ENCODE data around the gene ZNF732.

ZNF732 gene
- long read RNA-seq, result 0 reads

DNA sequence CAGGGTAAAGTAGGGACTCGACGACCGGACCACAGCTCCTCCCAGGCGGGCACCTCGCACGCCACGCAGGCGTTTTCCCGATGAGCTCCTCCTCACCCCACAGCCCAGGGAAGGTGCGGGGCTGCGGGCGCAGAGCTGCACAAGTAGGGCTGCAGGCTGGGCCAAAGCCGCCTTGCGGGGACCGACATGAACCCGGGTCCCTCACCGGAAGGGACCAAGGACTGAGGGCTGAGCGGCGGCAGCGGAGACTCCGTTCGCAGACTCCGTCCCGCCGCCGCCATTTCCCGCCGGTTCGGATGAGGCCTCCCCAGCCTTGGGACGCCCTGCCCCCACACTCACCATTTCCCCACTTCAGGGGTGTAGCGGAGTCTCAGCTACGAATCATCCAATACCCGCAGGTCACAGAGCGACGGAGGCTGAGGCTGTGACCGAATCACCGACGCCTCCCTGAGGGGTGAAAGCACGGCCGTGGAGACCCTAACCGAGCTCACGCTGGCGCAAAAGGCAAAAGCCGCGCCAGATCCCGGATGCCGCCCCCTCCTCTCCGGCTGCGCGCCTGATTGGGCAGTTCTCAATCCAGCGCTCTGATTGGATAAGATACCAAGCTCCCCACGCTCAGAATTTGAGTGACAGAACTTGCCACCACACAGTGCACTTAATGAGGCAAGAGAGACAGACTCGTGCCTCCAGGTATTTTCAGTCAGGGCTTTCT lies at the start of gene ZNF732:
TSS of gene ZNF732 (minus strand) at position 506 of the 712 bp plus-strand sequence. CDS start at position 342, 164 bp downstream.
- H3K27ac ChIP-seq (replicated peaks), result peak within 1 kb of the TSS; percentile 49
- no peak within 1 kb of the TSS for H3K4me3 ChIP-seq (replicated peaks; ENCODE audit: insufficient read depth, low read length)
- TF ChIP-seq POLR2AphosphoS5 (IDR thresholded peaks at IDR 0.05; ENCODE audit: low read depth) (no peak), REST (IDR thresholded peaks at IDR 0.05; ENCODE audit: insufficient replicate concordance, low read depth) (no peak), GABPA (IDR thresholded peaks at IDR 0.05; ENCODE audit: low read depth) (no peak)
- TF ChIP-seq, protein P1, sequence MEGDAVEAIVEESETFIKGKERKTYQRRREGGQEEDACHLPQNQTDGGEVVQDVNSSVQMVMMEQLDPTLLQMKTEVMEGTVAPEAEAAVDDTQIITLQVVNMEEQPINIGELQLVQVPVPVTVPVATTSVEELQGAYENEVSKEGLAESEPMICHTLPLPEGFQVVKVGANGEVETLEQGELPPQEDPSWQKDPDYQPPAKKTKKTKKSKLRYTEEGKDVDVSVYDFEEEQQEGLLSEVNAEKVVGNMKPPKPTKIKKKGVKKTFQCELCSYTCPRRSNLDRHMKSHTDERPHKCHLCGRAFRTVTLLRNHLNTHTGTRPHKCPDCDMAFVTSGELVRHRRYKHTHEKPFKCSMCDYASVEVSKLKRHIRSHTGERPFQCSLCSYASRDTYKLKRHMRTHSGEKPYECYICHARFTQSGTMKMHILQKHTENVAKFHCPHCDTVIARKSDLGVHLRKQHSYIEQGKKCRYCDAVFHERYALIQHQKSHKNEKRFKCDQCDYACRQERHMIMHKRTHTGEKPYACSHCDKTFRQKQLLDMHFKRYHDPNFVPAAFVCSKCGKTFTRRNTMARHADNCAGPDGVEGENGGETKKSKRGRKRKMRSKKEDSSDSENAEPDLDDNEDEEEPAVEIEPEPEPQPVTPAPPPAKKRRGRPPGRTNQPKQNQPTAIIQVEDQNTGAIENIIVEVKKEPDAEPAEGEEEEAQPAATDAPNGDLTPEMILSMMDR (IDR thresholded peaks at IDR 0.05; ENCODE audit: insufficient read depth, low read length), result no peak
- no peaks in the 10 kb centered on the region for H3K27me3 ChIP-seq (ENCODE audit: insufficient read depth, poor library complexity, severe bottlenecking)
- DNase-seq (ENCODE audit: low read depth in 1 of 2, low spot score in 1 of 2), result no peak

DNA sequence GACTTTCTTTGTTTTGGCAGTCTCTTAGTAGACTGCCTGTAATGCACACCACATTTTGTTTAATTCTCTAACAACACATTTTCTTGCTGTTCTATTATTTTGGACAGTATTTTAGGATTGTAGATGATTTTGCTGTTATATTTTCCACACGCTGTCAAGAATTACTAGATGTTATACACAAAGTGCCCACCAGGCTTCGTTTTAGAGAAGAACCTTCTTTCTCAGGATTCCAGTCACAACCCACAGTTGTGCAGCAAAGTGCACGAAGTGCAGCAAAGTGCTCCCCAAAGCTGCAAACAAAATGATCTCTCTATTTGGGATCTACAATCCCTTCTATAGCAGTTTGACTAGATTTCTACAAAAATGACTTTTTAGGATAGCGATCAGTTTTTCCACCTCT lies 34.7 kb upstream of the ZNF732 start:
- no peak for TF ChIP-seq SPI1 (IDR thresholded peaks at IDR 0.05; ENCODE audit: borderline replicate concordance, low read depth)
- TF ChIP-seq GABPA (IDR thresholded peaks at IDR 0.05; ENCODE audit: low read depth), result no peak
- no peak for TF ChIP-seq REST (IDR thresholded peaks at IDR 0.05; ENCODE audit: insufficient replicate concordance, low read depth)
- TF ChIP-seq, protein P1 (IDR thresholded peaks at IDR 0.05; ENCODE audit: insufficient read depth, low read length), result no peak
- no peak for TF ChIP-seq POLR2AphosphoS5 (IDR thresholded peaks at IDR 0.05; ENCODE audit: low read depth)
- no peak overlapping the region for H3K4me3 ChIP-seq (replicated peaks; ENCODE audit: insufficient read depth, low read length)
- DNase-seq (ENCODE audit: low read depth in 1 of 2, low spot score in 1 of 2), result no peak

DNA sequence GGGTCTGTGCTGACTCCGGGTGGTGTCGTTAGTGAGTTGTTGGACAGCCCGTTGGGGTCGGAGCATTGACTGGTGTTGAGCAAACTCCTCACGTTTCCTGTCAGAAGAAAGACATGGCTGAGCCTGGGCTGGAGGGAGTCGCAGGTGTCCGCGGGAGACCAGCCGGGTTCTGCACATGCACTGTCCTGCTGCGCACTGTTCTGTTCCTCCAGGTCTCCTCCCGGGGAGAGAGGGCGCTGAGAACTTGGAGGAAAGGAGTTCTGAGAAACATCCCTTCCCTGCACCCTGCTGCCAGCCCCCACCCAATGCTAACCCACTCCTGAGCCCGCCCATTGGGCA lies 33.5 kb upstream of the ZNF732 start:
- DNase-seq (ENCODE audit: low read depth in 1 of 2, low spot score in 1 of 2), result peak in 1 of 2 experiments; percentile 37
- Histone ChIP-seq H3K27me3 (ENCODE audit: insufficient read depth, poor library complexity, severe bottlenecking) (no peaks in the 10 kb centered on the region), H3K27ac (replicated peaks) (peak overlapping the region; percentile 89), H3K4me3 (replicated peaks; ENCODE audit: insufficient read depth, low read length) (peak overlapping the region; percentile 79)
- 0 out of 2 replicates have a peak, but pooled peaks have one; percentile 17 for TF ChIP-seq POLR2AphosphoS5 (IDR thresholded peaks at IDR 0.05; ENCODE audit: low read depth)
- no peak for TF ChIP-seq SPI1 (IDR thresholded peaks at IDR 0.05; ENCODE audit: borderline replicate concordance, low read depth)

More for the DNA sequence above, 34.7 kb upstream of the ZNF732 start:
- Histone ChIP-seq H3K27me3 (ENCODE audit: insufficient read depth, poor library complexity, severe bottlenecking) (no peaks in the 10 kb centered on the region), H3K27ac (replicated peaks) (no peak overlapping the region)

GRCh38 chr4:337932-338758 lies 32.9 kb upstream of the ZNF732 start:
- no peak for TF ChIP-seq GABPA (IDR thresholded peaks at IDR 0.05; ENCODE audit: low read depth)
- TF ChIP-seq REST (IDR thresholded peaks at IDR 0.05; ENCODE audit: insufficient replicate concordance, low read depth), result no peak
- TF ChIP-seq POLR2AphosphoS5 (IDR thresholded peaks at IDR 0.05; ENCODE audit: low read depth), result peak; percentile 65; the same call in 1 of the 2 replicates
- TF ChIP-seq, protein P1 (IDR thresholded peaks at IDR 0.05; ENCODE audit: insufficient read depth, low read length), result no peak
- no peak for TF ChIP-seq SPI1 (IDR thresholded peaks at IDR 0.05; ENCODE audit: borderline replicate concordance, low read depth)
- peak in 1 of 2 experiments; percentile 64 for DNase-seq (ENCODE audit: low read depth in 1 of 2, low spot score in 1 of 2)
- Histone ChIP-seq H3K27ac (replicated peaks) (peak overlapping the region; percentile 89), H3K27me3 (ENCODE audit: insufficient read depth, poor library complexity, severe bottlenecking) (no peaks in the 10 kb centered on the region), H3K4me3 (replicated peaks; ENCODE audit: insufficient read depth, low read length) (peak overlapping the region; percentile 79)
